OCI-LY3 (cell line): ENCODE measurements around the gene CLSTN2.

Experiments used
- H2AFZ ChIP-seq: fragments of 200-600, 300-600 bp; shearing (Covaris generic); 2 replicates; pipeline ENCODE4 v1.6.0; 2014; ENCODE audit warnings: antibody characterized with exemption, low read depth, low read length
- H3K27ac ChIP-seq: fragments of 200-600, 300-600 bp; sonication (generic); 2 replicates; pipeline ENCODE4 v1.5.1; 2014; ENCODE audit warnings: mild to moderate bottlenecking, low read length, moderate library complexity, mixed read lengths
- H3K27me3 ChIP-seq: fragments of 200-600, 300-600 bp; sonication (generic); 2 replicates; pipeline ENCODE4 v1.6.1; 2014; ENCODE audit warnings: low read depth, low read length, mixed read lengths
- H3K36me3 ChIP-seq: fragments of 200-600, 300-600 bp; sonication (generic); replicated peaks from 2 replicates; pipeline ENCODE3; 2014; ENCODE audit warnings: low read depth, low read length, mixed read lengths
- H3K4me1 ChIP-seq: fragments of 300-600, 200-600 bp; sonication (generic); 2 replicates; pipeline ENCODE4 v1.6.1; 2014; ENCODE audit warnings: low read length, mixed read lengths
- H3K4me2 ChIP-seq: fragments of 200-600, 300-600 bp; sonication (generic); 2 replicates; pipeline ENCODE4 v1.6.1; 2014; ENCODE audit warnings: low read length, mixed read lengths
- H3K4me3 ChIP-seq: fragments of 300-600, 200-600 bp; sonication (generic); 2 replicates; pipeline ENCODE4 v1.5.1; 2014; ENCODE audit warnings: antibody characterized with exemption, mild to moderate bottlenecking, low read length, moderate library complexity
- H3K79me2 ChIP-seq: fragments of 300-600, 200-600 bp; shearing (Covaris generic); 2 replicates; pipeline ENCODE4 v1.6.1; 2014; ENCODE audit warnings: mild to moderate bottlenecking, low read length, mixed read lengths
- H3K9ac ChIP-seq: fragments of 300-600, 200-600 bp; shearing (Covaris generic); 2 replicates; pipeline ENCODE4 v1.6.0; 2014; ENCODE audit warnings: mild to moderate bottlenecking, low read length, moderate library complexity
- H3K9me3 ChIP-seq: fragments of 200-600, 300-600 bp; shearing (Covaris generic); 2 replicates; pipeline ENCODE4 v1.6.1; 2014; ENCODE audit warnings: low read length, mixed read lengths; ENCODE audit not compliant: insufficient read depth
- H4K20me1 ChIP-seq: fragments of 200-600, 300-600 bp; sonication (generic); 2 replicates; pipeline ENCODE4 v1.6.1; 2016; ENCODE audit warnings: low read length, mixed read lengths; ENCODE audit not compliant: insufficient read depth
- CTCF ChIP-seq: fragments of 200-600, 300-600 bp; sonication (generic); IDR thresholded peaks from 2 replicates; pipeline ENCODE4 v1.5.1; 2014; ENCODE audit warnings: antibody characterized with exemption, low read length, low read depth
- EZH2phosphoT487 ChIP-seq: fragments of 200-600 bp; shearing (Covaris generic); IDR thresholded peaks from 2 replicates; pipeline ENCODE4 v1.6.1; 2018; ENCODE audit warnings: antibody characterized with exemption, mixed run types, low read depth

Gene CLSTN2

DNA sequence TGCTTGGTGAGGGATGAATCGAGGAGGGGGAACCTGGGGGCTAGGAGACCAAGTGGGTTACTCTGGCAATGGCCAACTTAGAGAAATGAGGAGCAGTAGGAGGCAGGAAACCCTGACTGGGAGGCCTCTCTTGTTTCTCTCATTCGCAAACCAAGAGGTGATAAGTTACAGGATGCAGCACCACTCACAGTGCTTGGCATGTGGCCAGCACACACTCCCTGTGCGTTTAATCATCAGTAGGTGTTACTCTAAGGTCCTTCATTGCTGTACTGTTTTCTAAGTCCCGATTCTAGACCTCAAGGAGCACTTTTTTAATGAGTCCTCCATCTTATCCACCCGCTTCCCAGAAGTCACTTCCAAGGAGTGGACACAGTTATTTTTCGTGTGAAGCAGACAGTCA, 428.8 kb downstream of the CLSTN2 start:
- no peak overlapping the region for H3K4me3 ChIP-seq
- H3K27ac ChIP-seq: no peak overlapping the region
- no peak overlapping the region for H2AFZ ChIP-seq
- no peaks in the 10 kb centered on the region for H3K79me2 ChIP-seq
- TF ChIP-seq EZH2phosphoT487 (no peak), CTCF (no peak)
- H3K36me3 ChIP-seq: no peaks in the 10 kb centered on the region
- no peak overlapping the region for H3K9ac ChIP-seq
- H3K27me3 ChIP-seq: no peaks in the 10 kb centered on the region
- H4K20me1 ChIP-seq: no peaks in the 10 kb centered on the region
- H3K9me3 ChIP-seq: no peaks in the 10 kb centered on the region
- H3K4me2 ChIP-seq: no peak overlapping the region
- H3K4me1 ChIP-seq: peaks cover 18% of the 10 kb centered on the region

- H4K20me1 ChIP-seq: no peaks in the 10 kb centered on the region
- no peaks in the 10 kb centered on the region for H3K36me3 ChIP-seq
- no peaks in the 10 kb centered on the region for H3K27me3 ChIP-seq
- H3K27ac ChIP-seq: no peak overlapping the region
- no peaks in the 10 kb centered on the region for H3K79me2 ChIP-seq
- peaks cover 3% of the 10 kb centered on the region for H3K4me1 ChIP-seq
- no peak overlapping the region for H3K9ac ChIP-seq
- no peak overlapping the region for H3K4me3 ChIP-seq
- H3K9me3 ChIP-seq: no peaks in the 10 kb centered on the region
- TF ChIP-seq CTCF (no peak), EZH2phosphoT487 (no peak)
- H2AFZ ChIP-seq: no peak overlapping the region
- H3K4me2 ChIP-seq: no peak overlapping the region
Observed at GRCh38 chr3:140365872-140366697, 431.1 kb downstream of the CLSTN2 start.

GRCh38 chr3:140368223-140368811, 433.3 kb downstream of the CLSTN2 start:
- no peak overlapping the region for H3K4me3 ChIP-seq
- H3K27me3 ChIP-seq: no peaks in the 10 kb centered on the region
- H2AFZ ChIP-seq: no peak overlapping the region
- no peaks in the 10 kb centered on the region for H4K20me1 ChIP-seq
- no peaks in the 10 kb centered on the region for H3K36me3 ChIP-seq
- H3K9ac ChIP-seq: no peak overlapping the region
- H3K27ac ChIP-seq: no peak overlapping the region
- no peaks in the 10 kb centered on the region for H3K79me2 ChIP-seq
- TF ChIP-seq CTCF (no peak), EZH2phosphoT487 (no peak)
- no peaks in the 10 kb centered on the region for H3K4me1 ChIP-seq
- no peaks in the 10 kb centered on the region for H3K9me3 ChIP-seq
- no peak overlapping the region for H3K4me2 ChIP-seq

- no peak overlapping the region for H3K4me3 ChIP-seq
- no peak overlapping the region for H3K4me2 ChIP-seq
- H3K27me3 ChIP-seq: no peaks in the 10 kb centered on the region
- H2AFZ ChIP-seq: no peak overlapping the region
- no peak overlapping the region for H3K9ac ChIP-seq
- no peak overlapping the region for H3K27ac ChIP-seq
- no peaks in the 10 kb centered on the region for H3K9me3 ChIP-seq
- H3K79me2 ChIP-seq: no peaks in the 10 kb centered on the region
- no peaks in the 10 kb centered on the region for H3K36me3 ChIP-seq
- TF ChIP-seq CTCF (no peak), EZH2phosphoT487 (no peak)
- no peaks in the 10 kb centered on the region for H4K20me1 ChIP-seq
- no peaks in the 10 kb centered on the region for H3K4me1 ChIP-seq
Observed at GRCh38 chr3:140370686-140371085, 435.7 kb downstream of the CLSTN2 start.
